IMR-90 (cell line): ENCODE measurements around the gene TK2. TPM values are rescaled to one million over a fixed set of nuclear protein-coding genes. Genes with fewer than 3 reads are reported as not detected.

Source experiments
- ATAC-seq: fragments of 200-7000 bp; cut with Tn5 transposase; 2 replicates; pipeline ENCODE4 v1.9.1; 2020; ENCODE audit warnings: low read depth, mild to moderate bottlenecking, moderate library complexity
- BruUV-seq: library from RNA; stranded (reverse); fragments of 400-500 nt; replicated peaks from 2 replicates; lab custom pipeline; 2021; lab: Mats Ljungman, UMichigan
- CTCF ChIA-PET: fragments of 300-600 bp; formaldehyde crosslinking; extraction: SDS; loops from one replicate; lab custom pipeline; 2021; ENCODE audit warnings: antibody characterized with exemption; lab: Yijun Ruan, JAX
- POLR2A ChIA-PET: fragments of 300-600 bp; sonication (Branson Sonifier 250); formaldehyde crosslinking; loops from one replicate; lab custom pipeline; 2022; ENCODE audit warnings: antibody characterized with exemption; ENCODE audit not compliant: unreplicated experiment; lab: Charles Lee
- DNase-seq: peaks from one replicate; pipeline ENCODE4 v3.0.0; 2013
- H2AFZ ChIP-seq: replicated peaks from 2 replicates; pipeline ENCODE3; 2013; ENCODE audit warnings: low read length, mild to moderate bottlenecking; ENCODE audit not compliant: poor library complexity
- H2AK5ac ChIP-seq: 2 replicates; pipeline ENCODE4 v1.6.1; 2013; ENCODE audit warnings: low read depth, low read length, inconsistent platforms
- H2AK9ac ChIP-seq: replicated peaks from 2 replicates; pipeline ENCODE3; 2013; ENCODE audit warnings: mild to moderate bottlenecking, low read depth, low read length, moderate library complexity; ENCODE audit not compliant: poor library complexity
- H2BK120ac ChIP-seq: 2 replicates; pipeline ENCODE4 v1.6.1; 2013; ENCODE audit warnings: low read depth, low read length, inconsistent platforms
- H2BK15ac ChIP-seq: 3 replicates; pipeline ENCODE4 v1.6.1; 2013; ENCODE audit warnings: low read depth, low read length, inconsistent platforms
- H2BK20ac ChIP-seq: 2 replicates; pipeline ENCODE4 v1.6.1; 2013; ENCODE audit warnings: low read depth, mild to moderate bottlenecking, inconsistent platforms, low read length, moderate library complexity
- H2BK5ac ChIP-seq: 2 replicates; pipeline ENCODE4 v1.6.1; 2013; ENCODE audit warnings: mild to moderate bottlenecking, low read depth, low read length, inconsistent platforms; ENCODE audit not compliant: poor library complexity, severe bottlenecking
- H3K14ac ChIP-seq: replicated peaks from 2 replicates; pipeline ENCODE4 v1.6.1; 2013; ENCODE audit warnings: low read depth, low read length, inconsistent platforms
- H3K18ac ChIP-seq: 2 replicates; pipeline ENCODE4 v1.6.1; 2013; ENCODE audit warnings: low read depth, low read length, control low read depth
- H3K23ac ChIP-seq: 2 replicates; pipeline ENCODE4 v1.6.1; 2013; ENCODE audit warnings: low read depth, low read length, inconsistent platforms
- H3K27ac ChIP-seq: 2 replicates; pipeline ENCODE4 v1.5.1; 2013; ENCODE audit warnings: mild to moderate bottlenecking, control low read depth, low read length; ENCODE audit not compliant: insufficient read depth
- H3K27me3 ChIP-seq: 2 replicates; pipeline ENCODE4 v1.6.1; 2013; ENCODE audit warnings: low read length; ENCODE audit not compliant: control insufficient read depth, insufficient read depth
- H3K36me3 ChIP-seq: 2 replicates; pipeline ENCODE4 v1.6.1; 2013; ENCODE audit warnings: low read length, mixed read lengths; ENCODE audit not compliant: control insufficient read depth, insufficient read depth
- H3K4ac ChIP-seq: 2 replicates; pipeline ENCODE4 v1.6.1; 2013; ENCODE audit warnings: low read depth, low read length, inconsistent platforms
- H3K4me1 ChIP-seq: 2 replicates; pipeline ENCODE4 v1.6.1; 2013; ENCODE audit warnings: low read length, mixed read lengths; ENCODE audit not compliant: control insufficient read depth, insufficient read depth
- H3K4me2 ChIP-seq: 2 replicates; pipeline ENCODE4 v1.6.1; 2013; ENCODE audit warnings: low read depth, mild to moderate bottlenecking, control low read depth, low read length, moderate library complexity
- H3K4me3 ChIP-seq: 2 replicates; pipeline ENCODE4 v1.5.1; 2013; ENCODE audit warnings: low read depth, mild to moderate bottlenecking, control low read depth, low read length, moderate library complexity; ENCODE audit not compliant: insufficient read depth
- H3K56ac ChIP-seq: 2 replicates; pipeline ENCODE4 v1.6.1; 2013; ENCODE audit warnings: low read length, inconsistent platforms; ENCODE audit not compliant: insufficient read depth; ENCODE audit errors: extremely low read depth
- H3K79me1 ChIP-seq, 2 experiments: 2 replicates each; pipeline ENCODE4 v1.6.1; 2013; ENCODE audit warnings: low read length in 2 of 2, inconsistent platforms in 1 of 2, low read depth in 1 of 2
- H3K9ac ChIP-seq: 2 replicates; pipeline ENCODE4 v1.6.1; 2013; ENCODE audit warnings: low read depth, low read length, control low read depth
- H3K9me1 ChIP-seq: 2 replicates; pipeline ENCODE4 v1.6.1; 2013; ENCODE audit warnings: low read length, inconsistent platforms; ENCODE audit not compliant: insufficient read depth
- H3K9me3 ChIP-seq: 2 replicates; pipeline ENCODE4 v1.6.1; 2013; ENCODE audit warnings: low read length; ENCODE audit not compliant: control insufficient read depth, insufficient read depth
- H4K20me1 ChIP-seq: 2 replicates; pipeline ENCODE4 v1.6.1; 2013; ENCODE audit warnings: low read length, inconsistent platforms; ENCODE audit not compliant: insufficient read depth
- H4K5ac ChIP-seq: 2 replicates; pipeline ENCODE4 v1.6.1; 2013; ENCODE audit warnings: mild to moderate bottlenecking, low read depth, low read length, control low read depth
- H4K8ac ChIP-seq, 2 experiments: 2 replicates each; pipeline ENCODE4 v1.6.1; 2013; ENCODE audit warnings: low read depth in 2 of 2, low read length in 2 of 2, control low read depth in 1 of 2, inconsistent platforms in 1 of 2
- H4K91ac ChIP-seq: 2 replicates; pipeline ENCODE4 v1.6.1; 2013; ENCODE audit warnings: low read depth, low read length, inconsistent platforms; ENCODE audit not compliant: insufficient read depth
- CEBPB ChIP-seq: IDR thresholded peaks from 2 replicates; pipeline ENCODE4 v1.6.1; 2012; ENCODE audit warnings: low read depth, low read length, improper control_type of control experiment
- ELK1 ChIP-seq: fragments of 150-350 bp; IDR thresholded peaks from 2 replicates; pipeline ENCODE4 v1.6.1; 2016; ENCODE audit warnings: low read depth, mild to moderate bottlenecking, low read length, moderate library complexity, borderline replicate concordance
- FOS ChIP-seq: fragments of 150-350 bp; IDR thresholded peaks from 2 replicates; pipeline ENCODE4 v1.6.1; 2016; ENCODE audit warnings: low read depth, low read length
- MAZ ChIP-seq: IDR thresholded peaks from 2 replicates; pipeline ENCODE4 v1.6.1; 2012; ENCODE audit warnings: low read depth, mild to moderate bottlenecking, low read length, improper control_type of control experiment, moderate library complexity, borderline replicate concordance
- RAD21 ChIP-seq: IDR thresholded peaks from 2 replicates; pipeline ENCODE4 v1.6.1; 2012; ENCODE audit warnings: low read length, improper control_type of control experiment
- RCOR1 ChIP-seq: IDR thresholded peaks from 2 replicates; pipeline ENCODE4 v1.6.1; 2012; ENCODE audit warnings: mild to moderate bottlenecking, low read length, improper control_type of control experiment; ENCODE audit not compliant: insufficient replicate concordance
- SMC3 ChIP-seq: fragments of 150-350 bp; IDR thresholded peaks from 2 replicates; pipeline ENCODE4 v1.6.1; 2016; ENCODE audit warnings: low read depth, mild to moderate bottlenecking, antibody characterized with exemption, low read length, moderate library complexity
- WGBS, 2 experiments: methylation state at CpG; one replicate each; pipeline versions ENCODE4 v1.1.5 to v1.1.7; 2013; ENCODE audit warnings: missing lambda C conversion rate in 2 of 2; ENCODE audit not compliant: insufficient read length in 1 of 2; ENCODE audit errors: extremely low coverage in 2 of 2; 5-methylcytosine and 5-hydroxymethylcytosine counted together
- dilution Hi-C: fragments of 300-500 bp; cut with HindIII; formaldehyde crosslinking; loops from one replicate; pipeline ENCODE4 v1.14.3; 2018; ENCODE audit warnings: low sequenced_read_pairs; ENCODE audit not compliant: unreplicated experiment
- in situ Hi-C: fragments of 300-500 bp; cut with MboI; formaldehyde crosslinking; loops from 3 replicates; pipeline ENCODE4 v1.14.3; 2019; ENCODE audit warnings: low sequenced_read_pairs, inconsistent platforms, mixed read lengths
- intact Hi-C: fragments of 100-400 bp; cut with micrococcal nuclease; formaldehyde crosslinking; loops from 2 replicates; pipeline ENCODE4 v1.10.0; 2022
- polyA plus RNA-seq, 3 experiments: library from polyadenylated mRNA; depleted of rRNA; stranded (reverse); fragments of >200 nt; gene quantifications; 2 replicates each; pipeline ENCODE4 v1.2.3, GENCODE V29; 2012; ENCODE audit warnings: low replicate concordance in 1 of 3
- total RNA-seq: library from RNA; depleted of rRNA; stranded (reverse); fragments of >200 nt; gene quantifications from 2 replicates; pipeline ENCODE4 v1.2.3, GENCODE V29; 2012

Gene TK2
- total and polyA plus RNA-seq, 2 of the 4 experiments (the other 2 are of a cell fraction): 14.7 to 16.5 TPM

GRCh38 chr16:66513111-66513723, 36.7 kb downstream of the TK2 start (continued):
- TF ChIP-seq SMC3: no peak

- Histone ChIP-seq H3K79me1 (peaks cover 0 to 25% of the 10 kb centered on the region in 2 experiments; a peak in 3 of 4 replicates), H3K27me3 (no peaks in the 10 kb centered on the region), H3K18ac (no peak overlapping the region), H4K20me1 (peaks cover 2% of the 10 kb centered on the region; the same call in 1 of the 2 replicates), H3K4me2 (no peak overlapping the region), H4K91ac (peak overlapping the region; percentile 71; the same call in 1 of the 2 replicates), H3K56ac (no peak overlapping the region), H3K4me1 (peaks cover 33% of the 10 kb centered on the region), H2AFZ (peak overlapping the region; percentile 53), H4K5ac (no peak overlapping the region), H3K4ac (peak overlapping the region; percentile 88), H3K27ac (peak overlapping the region; percentile 37), H2BK20ac (peak overlapping the region; percentile 78), H2BK5ac (peak overlapping the region; percentile 29), H2BK15ac (peak overlapping the region; percentile 30; the same call in 1 of the 3 replicates), H2AK5ac (peak overlapping the region; percentile 77), H3K9me3 (no peaks in the 10 kb centered on the region), H3K9ac (no peak overlapping the region), H3K4me3 (no peak overlapping the region), H3K9me1 (peaks cover 38% of the 10 kb centered on the region), H3K23ac (peak overlapping the region; percentile 62), H4K8ac (peak overlapping the region in 1 of 2 experiments; percentile 87; a peak in 2 of 4 replicates), H3K14ac (peak overlapping the region; percentile 71), H2AK9ac (no peak overlapping the region), H3K36me3 (peaks cover 3% of the 10 kb centered on the region; the same call in 1 of the 2 replicates), H2BK120ac (peak overlapping the region; percentile 84)
- intact Hi-C loops: no loop called here
- dilution Hi-C loops: no loop called here
- no peak for TF ChIP-seq RCOR1
- TF ChIP-seq RAD21: no peak
- TF ChIP-seq ELK1: no peak
- TF ChIP-seq FOS: no peak
- peak; percentile 74 for TF ChIP-seq CEBPB
- no peak for TF ChIP-seq MAZ
- ChIA-PET POLR2A (no interaction called here), CTCF (interaction anchor here (0.9 to 1.5 kb wide), 3 partner anchors 10 to 104 kb away, joined by 3 to 4 read pairs (median 3); no protein-coding TSS in a partner anchor)
- WGBS, 2 experiments: 85% methylated on average over 8 of the region's 15 CpGs; no CpG with 5 or more reads in 1 of the 2 experiments
- ATAC-seq (no peak), DNase-seq (no peak)
- in situ Hi-C loops: no loop called here
- BruUV-seq: no TSS peak
Observed at GRCh38 chr16:66512272-66513110, 37.4 kb downstream of the TK2 start.
